Measurements from ENCODE around the gene LRRC72.

The LRRC72 gene

GRCh38 chr7:16616122-16616521 lies 89.5 kb downstream of the LRRC72 start:
- no peak for DNase-seq (ENCODE audit: low read depth)
- no peak for TF ChIP-seq CTCF (conservative IDR thresholded peaks at IDR 0.05; ENCODE audit: low read length)
- no peak overlapping the region for H3K4me3 ChIP-seq (ENCODE audit: low read length)

GRCh38 chr7:16616542-16616941 lies 89.9 kb downstream of the LRRC72 start:
- DNase-seq (ENCODE audit: low read depth) = no peak
- H3K4me3 ChIP-seq (ENCODE audit: low read length) = no peak overlapping the region
- TF ChIP-seq CTCF (conservative IDR thresholded peaks at IDR 0.05; ENCODE audit: low read length) = no peak

GRCh38 chr7:16619979-16620408 lies 93.4 kb downstream of the LRRC72 start:
- TF ChIP-seq CTCF (conservative IDR thresholded peaks at IDR 0.05; ENCODE audit: low read length) = no peak
- no peak overlapping the region for H3K4me3 ChIP-seq (ENCODE audit: low read length)
- DNase-seq (ENCODE audit: low read depth) = no peak

- no peak for TF ChIP-seq CTCF (conservative IDR thresholded peaks at IDR 0.05; ENCODE audit: low read length)
- no peak for DNase-seq (ENCODE audit: low read depth)
- H3K4me3 ChIP-seq (ENCODE audit: low read length) = no peak overlapping the region
Observed at GRCh38 chr7:16626388-16626787, 99.8 kb downstream of the LRRC72 start.

- TF ChIP-seq CTCF (conservative IDR thresholded peaks at IDR 0.05; ENCODE audit: low read length) = no peak
- DNase-seq (ENCODE audit: low read depth) = peak; percentile 64
- H3K4me3 ChIP-seq (ENCODE audit: low read length) = no peak overlapping the region
Observed at GRCh38 chr7:16627236-16627635, 100.6 kb downstream of the LRRC72 start.

GRCh38 chr7:16630654-16631053 lies 104.0 kb downstream of the LRRC72 start:
- H3K4me3 ChIP-seq (ENCODE audit: low read length) = no peak overlapping the region
- TF ChIP-seq CTCF (conservative IDR thresholded peaks at IDR 0.05; ENCODE audit: low read length) = no peak
- DNase-seq (ENCODE audit: low read depth) = no peak

Data from AG10803 (cell line).